ENCODE data around the gene LAPTM5. TPM values are rescaled to one million over a fixed set of nuclear protein-coding genes. Genes with fewer than 3 reads are reported as not detected.

LAPTM5 gene
- total and polyA plus RNA-seq, 10 of the 15 experiments (the other 5 are each of a cell fraction or from before 2014, with no cell fraction given), result 24.1 to 1,034 (median 687) TPM

GRCh38 chr1:30756545-30757351, 826 bp downstream of the LAPTM5 start (continued):
- TF ChIP-seq USF1 (IDR thresholded peaks at IDR 0.05; ENCODE audit: borderline replicate concordance, extremely low read length, insufficient read depth, low read depth, low read length) (no peak), HDAC6 (IDR thresholded peaks at IDR 0.05; ENCODE audit: unreplicated experiment) (no peak), ZNF687 (IDR thresholded peaks at IDR 0.05) (peak; percentile 60), SMAD1 (IDR thresholded peaks at IDR 0.05; ENCODE audit: low read depth, partially characterized antibody) (no peak), NBN (IDR thresholded peaks at IDR 0.05) (peak; percentile 75), BMI1 (IDR thresholded peaks at IDR 0.05; ENCODE audit: borderline replicate concordance) (no peak), ATF2 (IDR thresholded peaks at IDR 0.05; ENCODE audit: low read length) (no peak), NFYB (IDR thresholded peaks at IDR 0.05; ENCODE audit: insufficient read depth, low read depth, low read length) (no peak), MXI1 (IDR thresholded peaks at IDR 0.05; ENCODE audit: low read depth, low read length) (peak; percentile 85), SRF (IDR thresholded peaks at IDR 0.05; ENCODE audit: low read depth in 2 of 2, low read length in 2 of 2) (no peak), WRNIP1 (IDR thresholded peaks at IDR 0.05; ENCODE audit: borderline replicate concordance, low read depth, low read length) (0 out of 2 replicates have a peak, but pooled peaks have one; percentile 18), TCF7 (IDR thresholded peaks at IDR 0.05; ENCODE audit: borderline replicate concordance) (no peak), ETV6 (conservative IDR thresholded peaks at IDR 0.05 in 1 of 2, IDR thresholded peaks at IDR 0.05 in 1 of 2; ENCODE audit: borderline replicate concordance in 1 of 2, low read depth in 1 of 2) (peak in 1 of 2 experiments; percentile 21; a peak in 1 of 4 replicates), CTCF (IDR thresholded peaks at IDR 0.05 in 2 of 3, conservative IDR thresholded peaks at IDR 0.05 in 1 of 3; ENCODE audit: control insufficient read depth in 2 of 3, extremely low read depth in 1 of 3, insufficient read depth in 1 of 3, low read depth in 3 of 3, low read length in 3 of 3) (no peak), ZNF384 (IDR thresholded peaks at IDR 0.05; ENCODE audit: borderline replicate concordance, low read depth, low read length) (no peak)
- TF ChIP-seq, protein P1, sequence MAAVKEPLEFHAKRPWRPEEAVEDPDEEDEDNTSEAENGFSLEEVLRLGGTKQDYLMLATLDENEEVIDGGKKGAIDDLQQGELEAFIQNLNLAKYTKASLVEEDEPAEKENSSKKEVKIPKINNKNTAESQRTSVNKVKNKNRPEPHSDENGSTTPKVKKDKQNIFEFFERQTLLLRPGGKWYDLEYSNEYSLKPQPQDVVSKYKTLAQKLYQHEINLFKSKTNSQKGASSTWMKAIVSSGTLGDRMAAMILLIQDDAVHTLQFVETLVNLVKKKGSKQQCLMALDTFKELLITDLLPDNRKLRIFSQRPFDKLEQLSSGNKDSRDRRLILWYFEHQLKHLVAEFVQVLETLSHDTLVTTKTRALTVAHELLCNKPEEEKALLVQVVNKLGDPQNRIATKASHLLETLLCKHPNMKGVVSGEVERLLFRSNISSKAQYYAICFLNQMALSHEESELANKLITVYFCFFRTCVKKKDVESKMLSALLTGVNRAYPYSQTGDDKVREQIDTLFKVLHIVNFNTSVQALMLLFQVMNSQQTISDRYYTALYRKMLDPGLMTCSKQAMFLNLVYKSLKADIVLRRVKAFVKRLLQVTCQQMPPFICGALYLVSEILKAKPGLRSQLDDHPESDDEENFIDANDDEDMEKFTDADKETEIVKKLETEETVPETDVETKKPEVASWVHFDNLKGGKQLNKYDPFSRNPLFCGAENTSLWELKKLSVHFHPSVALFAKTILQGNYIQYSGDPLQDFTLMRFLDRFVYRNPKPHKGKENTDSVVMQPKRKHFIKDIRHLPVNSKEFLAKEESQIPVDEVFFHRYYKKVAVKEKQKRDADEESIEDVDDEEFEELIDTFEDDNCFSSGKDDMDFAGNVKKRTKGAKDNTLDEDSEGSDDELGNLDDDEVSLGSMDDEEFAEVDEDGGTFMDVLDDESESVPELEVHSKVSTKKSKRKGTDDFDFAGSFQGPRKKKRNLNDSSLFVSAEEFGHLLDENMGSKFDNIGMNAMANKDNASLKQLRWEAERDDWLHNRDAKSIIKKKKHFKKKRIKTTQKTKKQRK (IDR thresholded peaks at IDR 0.05; ENCODE audit: low read depth, low read length), result no peak

Measured in GM12878 (cell line).